GM12878 (cell line): Measurements from ENCODE around the gene FASN.

ENCODE experiments used
- MXI1 ChIP-seq: fragments of 150-350 bp; IDR thresholded peaks from 2 replicates; pipeline ENCODE4 v1.6.1; 2011; ENCODE audit warnings: low read depth, mild to moderate bottlenecking, inconsistent platforms, low read length, improper control_type of control experiment
- POLR2AphosphoS5 ChIP-seq: IDR thresholded peaks from 2 replicates; pipeline ENCODE4 v1.6.1; 2011; ENCODE audit warnings: mild to moderate bottlenecking, low read length, inconsistent platforms

GRCh38 chr17:82049106-82049505, 48.9 kb downstream of the FASN start:
- TF ChIP-seq POLR2AphosphoS5: no peak
- no peak for TF ChIP-seq MXI1
